Epithelial cell of proximal tubule (primary cell): ENCODE data around the gene OSTF1. TPM values are rescaled to one million over a fixed set of nuclear protein-coding genes. Genes with fewer than 3 reads are reported as not detected.

Source experiments
- DNase-seq: peaks from one replicate; pipeline ENCODE4 v3.0.0-alpha.2; 2011; ENCODE audit warnings: low read depth
- H3K4me3 ChIP-seq: 2 replicates; pipeline ENCODE4 v1.5.1; 2011; ENCODE audit warnings: low read depth, mild to moderate bottlenecking, low read length
- CTCF ChIP-seq: conservative IDR thresholded peaks from 2 replicates; pipeline ENCODE4 v1.5.1; 2012; ENCODE audit warnings: low read depth, mild to moderate bottlenecking, low read length
- total RNA-seq: library from RNA; depleted of rRNA; stranded (reverse); fragments of >200 nt; gene quantifications from 2 replicates; pipeline ENCODE4 v1.2.3, GENCODE V29; 2015

The OSTF1 gene
- total RNA-seq, 1 donor from 2014 or later = 21.0 TPM

- no peak for DNase-seq
- no peak overlapping the region for H3K4me3 ChIP-seq
- no peak for TF ChIP-seq CTCF
Measured at GRCh38 chr9:75131700-75132099, 43.4 kb downstream of the OSTF1 start.

DNA sequence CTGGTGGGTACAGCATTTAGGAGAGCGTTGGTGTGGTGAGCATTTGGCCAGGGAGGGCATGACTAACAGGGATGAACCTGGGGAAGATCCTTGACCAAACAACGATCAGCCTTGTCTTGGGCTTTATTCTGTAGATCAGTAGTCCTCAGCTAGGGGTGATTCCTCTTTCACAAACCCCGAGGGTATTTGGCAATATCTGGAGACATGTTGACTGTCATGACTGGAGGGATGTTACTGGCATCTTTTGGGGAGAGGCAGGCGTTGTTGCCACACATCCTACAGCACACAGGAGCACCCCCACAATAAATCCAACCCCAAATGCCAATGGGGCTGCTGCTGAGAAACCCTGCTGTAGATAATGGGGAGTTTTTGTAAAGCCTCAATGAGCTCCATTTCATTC lies 43.9 kb downstream of the OSTF1 start:
- no peak overlapping the region for H3K4me3 ChIP-seq
- TF ChIP-seq CTCF = no peak
- DNase-seq = no peak

GRCh38 chr9:75133396-75133795 lies 45.1 kb downstream of the OSTF1 start:
- TF ChIP-seq CTCF = no peak
- H3K4me3 ChIP-seq = no peak overlapping the region
- no peak for DNase-seq

- no peak for TF ChIP-seq CTCF
Measured at GRCh38 chr9:75134495-75134894, 46.2 kb downstream of the OSTF1 start.

GRCh38 chr9:75138260-75139040 lies 50.1 kb downstream of the OSTF1 start:
- no peak for DNase-seq
- no peak for TF ChIP-seq CTCF
- no peak overlapping the region for H3K4me3 ChIP-seq

More at GRCh38 chr9:75134495-75134894, 46.2 kb downstream of the OSTF1 start:
- no peak for DNase-seq
- H3K4me3 ChIP-seq = no peak overlapping the region

- no peak overlapping the region for H3K4me3 ChIP-seq
- no peak for DNase-seq
- TF ChIP-seq CTCF = no peak
Measured at GRCh38 chr9:75139201-75139600, 50.9 kb downstream of the OSTF1 start.

DNA sequence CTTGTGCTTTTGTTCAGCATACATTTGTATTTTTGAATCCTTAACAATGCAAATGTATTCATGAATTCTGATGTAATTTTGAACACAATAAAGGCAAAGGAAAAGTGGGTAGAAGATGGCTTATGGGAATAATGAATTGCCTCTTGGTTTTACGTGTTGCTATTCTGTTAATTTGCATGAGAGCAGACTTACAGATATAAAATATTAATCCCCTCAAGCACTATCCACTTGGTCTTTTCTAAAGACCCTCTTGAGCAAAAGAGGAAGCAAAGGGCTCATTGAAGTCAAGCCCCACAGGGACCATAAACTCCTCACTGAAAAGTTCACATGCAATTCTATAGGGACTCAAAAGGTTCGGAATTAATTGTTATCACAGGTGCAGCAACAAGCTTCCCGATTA lies 51.9 kb downstream of the OSTF1 start:
- no peak overlapping the region for H3K4me3 ChIP-seq
- DNase-seq = no peak
- TF ChIP-seq CTCF = no peak
